GM23338 (cell line): ENCODE results near the gene KCNA2. TPM values are rescaled to one million over a fixed set of nuclear protein-coding genes. Genes with fewer than 3 reads are reported as not detected.

ENCODE experiments used
- ATAC-seq: fragments of 200-7000 bp; cut with Tn5 transposase; 3 replicates; pipeline ENCODE4 v1.9.1; 2020
- DNase-seq: peaks from one replicate; pipeline ENCODE4 v3.0.0-alpha.2; 2015; ENCODE audit warnings: low spot score
- H2AFZ ChIP-seq: fragments of 200-600 bp; sonication (generic); 2 replicates; pipeline ENCODE4 v1.8.0; 2016; ENCODE audit warnings: antibody characterized with exemption, mild to moderate bottlenecking, moderate library complexity
- H3F3A ChIP-seq: fragments of 200-600 bp; sonication (generic); replicated peaks from 2 replicates; pipeline ENCODE4 v1.8.0; 2017; ENCODE audit warnings: antibody characterized with exemption, mixed run types, low read depth
- H3K27ac ChIP-seq: fragments of 200-600 bp; sonication (generic); 2 replicates; pipeline ENCODE4 v1.6.1; 2016; ENCODE audit warnings: low read depth
- H3K27me3 ChIP-seq: fragments of 200-600 bp; sonication (generic); 2 replicates; pipeline ENCODE4 v1.8.0; 2016; ENCODE audit warnings: mild to moderate bottlenecking, mixed run types, moderate library complexity; ENCODE audit not compliant: insufficient read depth
- H3K36me3 ChIP-seq: fragments of 200-600 bp; sonication (generic); 2 replicates; pipeline ENCODE4 v1.8.0; 2016; ENCODE audit warnings: mild to moderate bottlenecking; ENCODE audit not compliant: insufficient read depth
- H3K4me1 ChIP-seq: fragments of 200-600 bp; sonication (generic); 2 replicates; pipeline ENCODE4 v1.8.0; 2016; ENCODE audit warnings: mild to moderate bottlenecking, moderate library complexity; ENCODE audit not compliant: insufficient read depth
- H3K4me2 ChIP-seq: fragments of 200-600 bp; sonication (generic); 2 replicates; pipeline ENCODE4 v1.7.1; 2017; ENCODE audit warnings: mixed run types
- H3K4me3 ChIP-seq: fragments of 200-600 bp; sonication (generic); 2 replicates; pipeline ENCODE4 v1.6.1; 2016; ENCODE audit warnings: mixed run types
- H3K79me2 ChIP-seq: fragments of 200-600 bp; sonication (generic); replicated peaks from 2 replicates; pipeline ENCODE4 v1.8.0; 2017; ENCODE audit warnings: mild to moderate bottlenecking; ENCODE audit not compliant: insufficient read depth
- H3K9me2 ChIP-seq: fragments of 200-600 bp; sonication (generic); 2 replicates; pipeline ENCODE4 v1.8.0; 2017; ENCODE audit not compliant: insufficient read depth
- H4K20me1 ChIP-seq: fragments of 200-600 bp; sonication (generic); replicated peaks from 2 replicates; pipeline ENCODE4 v1.8.0; 2017; ENCODE audit warnings: mild to moderate bottlenecking; ENCODE audit not compliant: insufficient read depth
- H3K27ac Mint-ChIP-seq: 2 replicates; pipeline ENCODE4 v1.8.0; 2020; ENCODE audit warnings: inconsistent platforms, mild to moderate bottlenecking, moderate library complexity, mixed read lengths
- H3K27me3 Mint-ChIP-seq: 3 replicates; pipeline ENCODE4 v1.8.0; 2022; ENCODE audit warnings: low read depth, mild to moderate bottlenecking, moderate library complexity, mixed read lengths, inconsistent platforms; ENCODE audit not compliant: insufficient read depth, poor library complexity
- H3K36me3 Mint-ChIP-seq: 3 replicates; pipeline ENCODE4 v1.8.0; 2021; ENCODE audit warnings: low read depth, mild to moderate bottlenecking, inconsistent platforms, moderate library complexity, mixed read lengths
- H3K4me1 Mint-ChIP-seq: 3 replicates; pipeline ENCODE4 v1.8.0; 2020; ENCODE audit warnings: mild to moderate bottlenecking, inconsistent platforms, mixed read lengths
- H3K4me3 Mint-ChIP-seq: 3 replicates; pipeline ENCODE4 v1.8.0; 2021; ENCODE audit warnings: moderate library complexity, mild to moderate bottlenecking, inconsistent platforms, mixed read lengths
- H3K9me3 Mint-ChIP-seq: 3 replicates; pipeline ENCODE4 v1.8.0; 2020; ENCODE audit warnings: moderate library complexity, mild to moderate bottlenecking, inconsistent platforms, mixed read lengths
- CREB1 ChIP-seq: fragments of 250-450 bp; sonication (Bioruptor Pico); IDR thresholded peaks from 2 replicates; pipeline ENCODE4 v1.5.0; 2020; ENCODE audit warnings: low read depth, mild to moderate bottlenecking, moderate library complexity
- EZH2phosphoT487 ChIP-seq: fragments of 200-600 bp; sonication (generic); IDR thresholded peaks from one replicate; pipeline ENCODE4 v1.8.1; 2018; ENCODE audit warnings: antibody characterized with exemption; ENCODE audit not compliant: unreplicated experiment
- JUNB ChIP-seq: IDR thresholded peaks from one replicate; pipeline ENCODE4 v1.6.1; 2016; ENCODE audit warnings: antibody characterized with exemption; ENCODE audit not compliant: unreplicated experiment
- POLR2AphosphoS5 ChIP-seq: IDR thresholded peaks from 2 replicates; pipeline ENCODE4 v1.6.1; 2016; ENCODE audit warnings: antibody characterized with exemption, low read depth
- STAT1 ChIP-seq: IDR thresholded peaks from one replicate; pipeline ENCODE4 v1.6.1; 2016; ENCODE audit warnings: antibody characterized with exemption; ENCODE audit not compliant: unreplicated experiment
- ZNF114 ChIP-seq: fragments of 250-450 bp; sonication (Bioruptor Pico); IDR thresholded peaks from 2 replicates; pipeline ENCODE4 v1.5.0; 2020; ENCODE audit warnings: mild to moderate bottlenecking, moderate library complexity
- ZNF331 ChIP-seq: fragments of 250-450 bp; sonication (Bioruptor Pico); IDR thresholded peaks from 2 replicates; pipeline ENCODE4 v1.5.0; 2020; ENCODE audit warnings: low read depth, mild to moderate bottlenecking, moderate library complexity
- polyA plus RNA-seq: library from polyadenylated mRNA; unstranded; fragments of >200 nt; fragmentation: Nextera tagmentation; extraction: Ambion mirVana; gene quantifications from 2 replicates; pipeline ENCODE4 v1.2.1, GENCODE V29; 2016
- total RNA-seq: library from RNA; depleted of rRNA; stranded (reverse); fragments of >200 nt; shearing (Covaris generic); gene quantifications from 2 replicates; pipeline ENCODE4 v1.2.3, GENCODE V29; 2014
- TF ChIP-seq, protein P1 (sequence below): fragments of 250-450 bp; sonication (Bioruptor Pico); IDR thresholded peaks from 2 replicates; pipeline ENCODE4 v1.5.0; 2020; ENCODE audit warnings: mild to moderate bottlenecking, moderate library complexity
- TF ChIP-seq, protein P2 (sequence below): IDR thresholded peaks from one replicate; pipeline ENCODE4 v1.6.1; 2018; ENCODE audit warnings: antibody characterized with exemption; ENCODE audit not compliant: unreplicated experiment
- TF ChIP-seq, protein P3 (sequence below), 2 experiments: fragments of 200-600 bp in 1 of 2; sonication (generic) in 1 of 2; conservative IDR thresholded peaks; 2 replicates each; pipeline versions ENCODE4 v1.5.1 to v1.6.1; 2016 to 2017; ENCODE audit warnings: antibody characterized with exemption in 2 of 2, low read depth in 2 of 2, mild to moderate bottlenecking in 2 of 2, moderate library complexity in 1 of 2
- TF ChIP-seq, protein P4 (sequence below): IDR thresholded peaks from 2 replicates; pipeline ENCODE4 v1.6.1; 2016; ENCODE audit warnings: antibody characterized with exemption

KCNA2 gene
- total and polyA plus RNA-seq, 2 experiments from 2014 or later, result 0.11 to 1.5 TPM

DNA sequence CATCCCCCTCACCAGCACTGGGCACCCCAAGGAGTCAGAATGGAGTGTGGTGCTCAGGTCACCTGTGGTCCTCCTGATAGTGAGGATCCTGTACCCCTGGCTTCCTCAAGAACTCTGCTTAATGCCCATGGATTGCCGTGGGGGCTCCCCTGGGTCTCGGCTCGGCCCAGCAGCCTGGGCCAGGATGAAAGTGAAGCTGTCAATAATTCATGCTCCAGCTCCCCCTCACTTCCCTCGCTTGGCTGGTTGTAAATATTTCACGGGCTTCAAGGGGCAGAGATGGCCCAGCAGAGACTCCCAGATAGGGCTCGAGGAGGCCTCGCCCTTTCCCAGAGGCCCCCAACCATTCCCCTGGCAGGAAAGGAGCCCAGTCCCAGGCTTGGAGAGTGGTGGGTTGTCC is 44.6 kb downstream of the KCNA2 start:
- peaks cover 11% of the 10 kb centered on the region; the same call in 1 of the 2 replicates for H3K27me3 ChIP-seq
- H3K27ac ChIP-seq, result no peak overlapping the region
- Mint-ChIP-seq H3K4me3 (no peak overlapping the region), H3K27ac (no peak overlapping the region), H3K4me1 (peaks cover 8% of the 10 kb centered on the region), H3K9me3 (no peaks in the 10 kb centered on the region), H3K36me3 (no peaks in the 10 kb centered on the region; the same call in 2 of the 3 replicates), H3K27me3 (peaks cover 21% of the 10 kb centered on the region)
- no peaks in the 10 kb centered on the region for H4K20me1 ChIP-seq
- no peaks in the 10 kb centered on the region for H3F3A ChIP-seq
- no peaks in the 10 kb centered on the region for H3K79me2 ChIP-seq
- no peak for DNase-seq
- no peaks in the 10 kb centered on the region for H3K9me2 ChIP-seq
- no peak overlapping the region for H2AFZ ChIP-seq
- no peak overlapping the region for H3K4me2 ChIP-seq
- ATAC-seq, result no peak
- H3K4me3 ChIP-seq, result no peak overlapping the region
- H3K36me3 ChIP-seq, result no peaks in the 10 kb centered on the region
- TF ChIP-seq CREB1 (CRISPR knock-in tag) (no peak), STAT1 (no peak), ZNF114 (CRISPR knock-in tag) (no peak), JUNB (no peak), POLR2AphosphoS5 (no peak), ZNF331 (CRISPR knock-in tag) (no peak), EZH2phosphoT487 (no peak)
- TF ChIP-seq, protein P1, sequence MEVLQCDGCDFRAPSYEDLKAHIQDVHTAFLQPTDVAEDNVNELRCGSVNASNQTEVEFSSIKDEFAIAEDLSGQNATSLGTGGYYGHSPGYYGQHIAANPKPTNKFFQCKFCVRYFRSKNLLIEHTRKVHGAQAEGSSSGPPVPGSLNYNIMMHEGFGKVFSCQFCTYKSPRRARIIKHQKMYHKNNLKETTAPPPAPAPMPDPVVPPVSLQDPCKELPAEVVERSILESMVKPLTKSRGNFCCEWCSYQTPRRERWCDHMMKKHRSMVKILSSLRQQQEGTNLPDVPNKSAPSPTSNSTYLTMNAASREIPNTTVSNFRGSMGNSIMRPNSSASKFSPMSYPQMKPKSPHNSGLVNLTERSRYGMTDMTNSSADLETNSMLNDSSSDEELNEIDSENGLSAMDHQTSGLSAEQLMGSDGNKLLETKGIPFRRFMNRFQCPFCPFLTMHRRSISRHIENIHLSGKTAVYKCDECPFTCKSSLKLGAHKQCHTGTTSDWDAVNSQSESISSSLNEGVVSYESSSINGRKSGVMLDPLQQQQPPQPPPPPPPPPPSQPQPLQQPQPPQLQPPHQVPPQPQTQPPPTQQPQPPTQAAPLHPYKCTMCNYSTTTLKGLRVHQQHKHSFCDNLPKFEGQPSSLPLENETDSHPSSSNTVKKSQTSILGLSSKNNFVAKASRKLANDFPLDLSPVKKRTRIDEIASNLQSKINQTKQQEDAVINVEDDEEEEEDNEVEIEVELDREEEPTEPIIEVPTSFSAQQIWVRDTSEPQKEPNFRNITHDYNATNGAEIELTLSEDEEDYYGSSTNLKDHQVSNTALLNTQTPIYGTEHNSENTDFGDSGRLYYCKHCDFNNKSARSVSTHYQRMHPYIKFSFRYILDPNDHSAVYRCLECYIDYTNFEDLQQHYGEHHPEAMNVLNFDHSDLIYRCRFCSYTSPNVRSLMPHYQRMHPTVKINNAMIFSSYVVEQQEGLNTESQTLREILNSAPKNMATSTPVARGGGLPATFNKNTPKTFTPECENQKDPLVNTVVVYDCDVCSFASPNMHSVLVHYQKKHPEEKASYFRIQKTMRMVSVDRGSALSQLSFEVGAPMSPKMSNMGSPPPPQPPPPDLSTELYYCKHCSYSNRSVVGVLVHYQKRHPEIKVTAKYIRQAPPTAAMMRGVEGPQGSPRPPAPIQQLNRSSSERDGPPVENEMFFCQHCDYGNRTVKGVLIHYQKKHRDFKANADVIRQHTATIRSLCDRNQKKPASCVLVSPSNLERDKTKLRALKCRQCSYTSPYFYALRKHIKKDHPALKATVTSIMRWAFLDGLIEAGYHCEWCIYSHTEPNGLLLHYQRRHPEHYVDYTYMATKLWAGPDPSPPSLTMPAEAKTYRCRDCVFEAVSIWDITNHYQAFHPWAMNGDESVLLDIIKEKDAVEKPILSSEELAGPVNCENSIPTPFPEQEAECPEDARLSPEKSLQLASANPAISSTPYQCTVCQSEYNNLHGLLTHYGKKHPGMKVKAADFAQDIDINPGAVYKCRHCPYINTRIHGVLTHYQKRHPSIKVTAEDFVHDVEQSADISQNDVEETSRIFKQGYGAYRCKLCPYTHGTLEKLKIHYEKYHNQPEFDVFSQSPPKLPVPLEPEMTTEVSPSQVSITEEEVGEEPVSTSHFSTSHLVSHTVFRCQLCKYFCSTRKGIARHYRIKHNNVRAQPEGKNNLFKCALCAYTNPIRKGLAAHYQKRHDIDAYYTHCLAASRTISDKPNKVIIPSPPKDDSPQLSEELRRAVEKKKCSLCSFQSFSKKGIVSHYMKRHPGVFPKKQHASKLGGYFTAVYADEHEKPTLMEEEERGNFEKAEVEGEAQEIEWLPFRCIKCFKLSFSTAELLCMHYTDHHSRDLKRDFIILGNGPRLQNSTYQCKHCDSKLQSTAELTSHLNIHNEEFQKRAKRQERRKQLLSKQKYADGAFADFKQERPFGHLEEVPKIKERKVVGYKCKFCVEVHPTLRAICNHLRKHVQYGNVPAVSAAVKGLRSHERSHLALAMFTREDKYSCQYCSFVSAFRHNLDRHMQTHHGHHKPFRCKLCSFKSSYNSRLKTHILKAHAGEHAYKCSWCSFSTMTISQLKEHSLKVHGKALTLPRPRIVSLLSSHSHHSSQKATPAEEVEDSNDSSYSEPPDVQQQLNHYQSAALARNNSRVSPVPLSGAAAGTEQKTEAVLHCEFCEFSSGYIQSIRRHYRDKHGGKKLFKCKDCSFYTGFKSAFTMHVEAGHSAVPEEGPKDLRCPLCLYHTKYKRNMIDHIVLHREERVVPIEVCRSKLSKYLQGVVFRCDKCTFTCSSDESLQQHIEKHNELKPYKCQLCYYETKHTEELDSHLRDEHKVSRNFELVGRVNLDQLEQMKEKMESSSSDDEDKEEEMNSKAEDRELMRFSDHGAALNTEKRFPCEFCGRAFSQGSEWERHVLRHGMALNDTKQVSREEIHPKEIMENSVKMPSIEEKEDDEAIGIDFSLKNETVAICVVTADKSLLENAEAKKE (CRISPR knock-in tag), result no peak
- TF ChIP-seq, protein P2, sequence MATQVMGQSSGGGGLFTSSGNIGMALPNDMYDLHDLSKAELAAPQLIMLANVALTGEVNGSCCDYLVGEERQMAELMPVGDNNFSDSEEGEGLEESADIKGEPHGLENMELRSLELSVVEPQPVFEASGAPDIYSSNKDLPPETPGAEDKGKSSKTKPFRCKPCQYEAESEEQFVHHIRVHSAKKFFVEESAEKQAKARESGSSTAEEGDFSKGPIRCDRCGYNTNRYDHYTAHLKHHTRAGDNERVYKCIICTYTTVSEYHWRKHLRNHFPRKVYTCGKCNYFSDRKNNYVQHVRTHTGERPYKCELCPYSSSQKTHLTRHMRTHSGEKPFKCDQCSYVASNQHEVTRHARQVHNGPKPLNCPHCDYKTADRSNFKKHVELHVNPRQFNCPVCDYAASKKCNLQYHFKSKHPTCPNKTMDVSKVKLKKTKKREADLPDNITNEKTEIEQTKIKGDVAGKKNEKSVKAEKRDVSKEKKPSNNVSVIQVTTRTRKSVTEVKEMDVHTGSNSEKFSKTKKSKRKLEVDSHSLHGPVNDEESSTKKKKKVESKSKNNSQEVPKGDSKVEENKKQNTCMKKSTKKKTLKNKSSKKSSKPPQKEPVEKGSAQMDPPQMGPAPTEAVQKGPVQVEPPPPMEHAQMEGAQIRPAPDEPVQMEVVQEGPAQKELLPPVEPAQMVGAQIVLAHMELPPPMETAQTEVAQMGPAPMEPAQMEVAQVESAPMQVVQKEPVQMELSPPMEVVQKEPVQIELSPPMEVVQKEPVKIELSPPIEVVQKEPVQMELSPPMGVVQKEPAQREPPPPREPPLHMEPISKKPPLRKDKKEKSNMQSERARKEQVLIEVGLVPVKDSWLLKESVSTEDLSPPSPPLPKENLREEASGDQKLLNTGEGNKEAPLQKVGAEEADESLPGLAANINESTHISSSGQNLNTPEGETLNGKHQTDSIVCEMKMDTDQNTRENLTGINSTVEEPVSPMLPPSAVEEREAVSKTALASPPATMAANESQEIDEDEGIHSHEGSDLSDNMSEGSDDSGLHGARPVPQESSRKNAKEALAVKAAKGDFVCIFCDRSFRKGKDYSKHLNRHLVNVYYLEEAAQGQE, result no peak
- TF ChIP-seq, protein P3, sequence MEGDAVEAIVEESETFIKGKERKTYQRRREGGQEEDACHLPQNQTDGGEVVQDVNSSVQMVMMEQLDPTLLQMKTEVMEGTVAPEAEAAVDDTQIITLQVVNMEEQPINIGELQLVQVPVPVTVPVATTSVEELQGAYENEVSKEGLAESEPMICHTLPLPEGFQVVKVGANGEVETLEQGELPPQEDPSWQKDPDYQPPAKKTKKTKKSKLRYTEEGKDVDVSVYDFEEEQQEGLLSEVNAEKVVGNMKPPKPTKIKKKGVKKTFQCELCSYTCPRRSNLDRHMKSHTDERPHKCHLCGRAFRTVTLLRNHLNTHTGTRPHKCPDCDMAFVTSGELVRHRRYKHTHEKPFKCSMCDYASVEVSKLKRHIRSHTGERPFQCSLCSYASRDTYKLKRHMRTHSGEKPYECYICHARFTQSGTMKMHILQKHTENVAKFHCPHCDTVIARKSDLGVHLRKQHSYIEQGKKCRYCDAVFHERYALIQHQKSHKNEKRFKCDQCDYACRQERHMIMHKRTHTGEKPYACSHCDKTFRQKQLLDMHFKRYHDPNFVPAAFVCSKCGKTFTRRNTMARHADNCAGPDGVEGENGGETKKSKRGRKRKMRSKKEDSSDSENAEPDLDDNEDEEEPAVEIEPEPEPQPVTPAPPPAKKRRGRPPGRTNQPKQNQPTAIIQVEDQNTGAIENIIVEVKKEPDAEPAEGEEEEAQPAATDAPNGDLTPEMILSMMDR (conservative IDR thresholded peaks at IDR 0.05; ENCODE audit: low read depth in 2 of 2), result no peak
- TF ChIP-seq, protein P4, sequence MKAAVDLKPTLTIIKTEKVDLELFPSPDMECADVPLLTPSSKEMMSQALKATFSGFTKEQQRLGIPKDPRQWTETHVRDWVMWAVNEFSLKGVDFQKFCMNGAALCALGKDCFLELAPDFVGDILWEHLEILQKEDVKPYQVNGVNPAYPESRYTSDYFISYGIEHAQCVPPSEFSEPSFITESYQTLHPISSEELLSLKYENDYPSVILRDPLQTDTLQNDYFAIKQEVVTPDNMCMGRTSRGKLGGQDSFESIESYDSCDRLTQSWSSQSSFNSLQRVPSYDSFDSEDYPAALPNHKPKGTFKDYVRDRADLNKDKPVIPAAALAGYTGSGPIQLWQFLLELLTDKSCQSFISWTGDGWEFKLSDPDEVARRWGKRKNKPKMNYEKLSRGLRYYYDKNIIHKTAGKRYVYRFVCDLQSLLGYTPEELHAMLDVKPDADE, result no peak
- H3K4me1 ChIP-seq, result no peaks in the 10 kb centered on the region
